ENCODE measurements around the gene KCP. TPM values are rescaled to one million over a fixed set of nuclear protein-coding genes. Genes with fewer than 3 reads are reported as not detected.

KCP gene
- total and polyA plus RNA-seq, 2 experiments from 2014 or later = 0.76 to 1.1 TPM

DNA sequence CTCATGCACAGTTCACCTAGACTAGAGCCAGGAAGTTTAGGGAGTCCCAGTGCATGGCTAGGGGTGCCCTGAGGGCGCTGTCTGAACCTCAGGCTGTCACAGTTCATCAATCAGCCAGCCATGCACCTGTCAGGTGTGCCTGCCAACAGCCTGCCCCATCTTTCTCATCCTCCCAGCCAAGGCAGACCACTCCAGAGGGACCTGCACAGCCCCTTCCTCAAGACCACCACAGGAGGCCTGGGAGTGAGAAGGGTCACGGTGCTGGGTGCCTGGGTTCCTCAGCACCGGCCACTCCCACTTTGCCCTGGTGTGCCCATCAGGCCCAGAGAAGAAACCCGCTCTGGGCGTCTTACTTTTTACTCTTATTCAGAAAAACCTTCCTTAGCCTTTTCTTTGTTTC is 39.5 kb downstream of the KCP start:
- Mint-ChIP-seq H3K27me3 (ENCODE audit: insufficient read depth, low read depth, poor library complexity) (peaks cover 42% of the 10 kb centered on the region), H3K4me3 (no peak overlapping the region; the same call in 2 of the 3 replicates), H3K4me1 (peaks cover 26% of the 10 kb centered on the region), H3K27ac (no peak overlapping the region), H3K36me3 (ENCODE audit: low read depth) (no peaks in the 10 kb centered on the region; the same call in 1 of the 3 replicates), H3K9me3 (no peaks in the 10 kb centered on the region; the same call in 2 of the 3 replicates)
- Histone ChIP-seq H3K27me3 (ENCODE audit: insufficient read depth) (peaks cover 56% of the 10 kb centered on the region), H2AFZ (no peak overlapping the region), H3K36me3 (ENCODE audit: insufficient read depth) (no peaks in the 10 kb centered on the region), H4K20me1 (replicated peaks; ENCODE audit: insufficient read depth) (peaks cover 3% of the 10 kb centered on the region; the same call in 1 of the 2 replicates), H3K27ac (ENCODE audit: low read depth) (no peak overlapping the region), H3F3A (replicated peaks; ENCODE audit: low read depth) (0 out of 2 replicates have a peak, but pooled peaks cover 12% of the 10 kb centered on the region), H3K4me3 (no peak overlapping the region), H3K79me2 (replicated peaks; ENCODE audit: insufficient read depth) (no peaks in the 10 kb centered on the region), H3K9me2 (ENCODE audit: insufficient read depth) (no peaks in the 10 kb centered on the region), H3K4me2 (no peak overlapping the region), H3K4me1 (ENCODE audit: insufficient read depth) (peaks cover 19% of the 10 kb centered on the region)
- TF ChIP-seq EZH2 (IDR thresholded peaks at IDR 0.05; ENCODE audit: low read depth, unreplicated experiment) (no peak), NANOG (IDR thresholded peaks at IDR 0.05; ENCODE audit: borderline replicate concordance) (no peak), ZNF114 (CRISPR knock-in tag; IDR thresholded peaks at IDR 0.05) (no peak), JUNB (IDR thresholded peaks at IDR 0.05; ENCODE audit: unreplicated experiment) (no peak), ZNF331 (CRISPR knock-in tag; IDR thresholded peaks at IDR 0.05; ENCODE audit: low read depth) (no peak), EZH2phosphoT487 (IDR thresholded peaks at IDR 0.05; ENCODE audit: unreplicated experiment) (no peak), CREB1 (CRISPR knock-in tag; IDR thresholded peaks at IDR 0.05; ENCODE audit: low read depth) (no peak)
- TF ChIP-seq, protein P1, sequence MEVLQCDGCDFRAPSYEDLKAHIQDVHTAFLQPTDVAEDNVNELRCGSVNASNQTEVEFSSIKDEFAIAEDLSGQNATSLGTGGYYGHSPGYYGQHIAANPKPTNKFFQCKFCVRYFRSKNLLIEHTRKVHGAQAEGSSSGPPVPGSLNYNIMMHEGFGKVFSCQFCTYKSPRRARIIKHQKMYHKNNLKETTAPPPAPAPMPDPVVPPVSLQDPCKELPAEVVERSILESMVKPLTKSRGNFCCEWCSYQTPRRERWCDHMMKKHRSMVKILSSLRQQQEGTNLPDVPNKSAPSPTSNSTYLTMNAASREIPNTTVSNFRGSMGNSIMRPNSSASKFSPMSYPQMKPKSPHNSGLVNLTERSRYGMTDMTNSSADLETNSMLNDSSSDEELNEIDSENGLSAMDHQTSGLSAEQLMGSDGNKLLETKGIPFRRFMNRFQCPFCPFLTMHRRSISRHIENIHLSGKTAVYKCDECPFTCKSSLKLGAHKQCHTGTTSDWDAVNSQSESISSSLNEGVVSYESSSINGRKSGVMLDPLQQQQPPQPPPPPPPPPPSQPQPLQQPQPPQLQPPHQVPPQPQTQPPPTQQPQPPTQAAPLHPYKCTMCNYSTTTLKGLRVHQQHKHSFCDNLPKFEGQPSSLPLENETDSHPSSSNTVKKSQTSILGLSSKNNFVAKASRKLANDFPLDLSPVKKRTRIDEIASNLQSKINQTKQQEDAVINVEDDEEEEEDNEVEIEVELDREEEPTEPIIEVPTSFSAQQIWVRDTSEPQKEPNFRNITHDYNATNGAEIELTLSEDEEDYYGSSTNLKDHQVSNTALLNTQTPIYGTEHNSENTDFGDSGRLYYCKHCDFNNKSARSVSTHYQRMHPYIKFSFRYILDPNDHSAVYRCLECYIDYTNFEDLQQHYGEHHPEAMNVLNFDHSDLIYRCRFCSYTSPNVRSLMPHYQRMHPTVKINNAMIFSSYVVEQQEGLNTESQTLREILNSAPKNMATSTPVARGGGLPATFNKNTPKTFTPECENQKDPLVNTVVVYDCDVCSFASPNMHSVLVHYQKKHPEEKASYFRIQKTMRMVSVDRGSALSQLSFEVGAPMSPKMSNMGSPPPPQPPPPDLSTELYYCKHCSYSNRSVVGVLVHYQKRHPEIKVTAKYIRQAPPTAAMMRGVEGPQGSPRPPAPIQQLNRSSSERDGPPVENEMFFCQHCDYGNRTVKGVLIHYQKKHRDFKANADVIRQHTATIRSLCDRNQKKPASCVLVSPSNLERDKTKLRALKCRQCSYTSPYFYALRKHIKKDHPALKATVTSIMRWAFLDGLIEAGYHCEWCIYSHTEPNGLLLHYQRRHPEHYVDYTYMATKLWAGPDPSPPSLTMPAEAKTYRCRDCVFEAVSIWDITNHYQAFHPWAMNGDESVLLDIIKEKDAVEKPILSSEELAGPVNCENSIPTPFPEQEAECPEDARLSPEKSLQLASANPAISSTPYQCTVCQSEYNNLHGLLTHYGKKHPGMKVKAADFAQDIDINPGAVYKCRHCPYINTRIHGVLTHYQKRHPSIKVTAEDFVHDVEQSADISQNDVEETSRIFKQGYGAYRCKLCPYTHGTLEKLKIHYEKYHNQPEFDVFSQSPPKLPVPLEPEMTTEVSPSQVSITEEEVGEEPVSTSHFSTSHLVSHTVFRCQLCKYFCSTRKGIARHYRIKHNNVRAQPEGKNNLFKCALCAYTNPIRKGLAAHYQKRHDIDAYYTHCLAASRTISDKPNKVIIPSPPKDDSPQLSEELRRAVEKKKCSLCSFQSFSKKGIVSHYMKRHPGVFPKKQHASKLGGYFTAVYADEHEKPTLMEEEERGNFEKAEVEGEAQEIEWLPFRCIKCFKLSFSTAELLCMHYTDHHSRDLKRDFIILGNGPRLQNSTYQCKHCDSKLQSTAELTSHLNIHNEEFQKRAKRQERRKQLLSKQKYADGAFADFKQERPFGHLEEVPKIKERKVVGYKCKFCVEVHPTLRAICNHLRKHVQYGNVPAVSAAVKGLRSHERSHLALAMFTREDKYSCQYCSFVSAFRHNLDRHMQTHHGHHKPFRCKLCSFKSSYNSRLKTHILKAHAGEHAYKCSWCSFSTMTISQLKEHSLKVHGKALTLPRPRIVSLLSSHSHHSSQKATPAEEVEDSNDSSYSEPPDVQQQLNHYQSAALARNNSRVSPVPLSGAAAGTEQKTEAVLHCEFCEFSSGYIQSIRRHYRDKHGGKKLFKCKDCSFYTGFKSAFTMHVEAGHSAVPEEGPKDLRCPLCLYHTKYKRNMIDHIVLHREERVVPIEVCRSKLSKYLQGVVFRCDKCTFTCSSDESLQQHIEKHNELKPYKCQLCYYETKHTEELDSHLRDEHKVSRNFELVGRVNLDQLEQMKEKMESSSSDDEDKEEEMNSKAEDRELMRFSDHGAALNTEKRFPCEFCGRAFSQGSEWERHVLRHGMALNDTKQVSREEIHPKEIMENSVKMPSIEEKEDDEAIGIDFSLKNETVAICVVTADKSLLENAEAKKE (CRISPR knock-in tag; IDR thresholded peaks at IDR 0.05) = no peak
- TF ChIP-seq, protein P2, sequence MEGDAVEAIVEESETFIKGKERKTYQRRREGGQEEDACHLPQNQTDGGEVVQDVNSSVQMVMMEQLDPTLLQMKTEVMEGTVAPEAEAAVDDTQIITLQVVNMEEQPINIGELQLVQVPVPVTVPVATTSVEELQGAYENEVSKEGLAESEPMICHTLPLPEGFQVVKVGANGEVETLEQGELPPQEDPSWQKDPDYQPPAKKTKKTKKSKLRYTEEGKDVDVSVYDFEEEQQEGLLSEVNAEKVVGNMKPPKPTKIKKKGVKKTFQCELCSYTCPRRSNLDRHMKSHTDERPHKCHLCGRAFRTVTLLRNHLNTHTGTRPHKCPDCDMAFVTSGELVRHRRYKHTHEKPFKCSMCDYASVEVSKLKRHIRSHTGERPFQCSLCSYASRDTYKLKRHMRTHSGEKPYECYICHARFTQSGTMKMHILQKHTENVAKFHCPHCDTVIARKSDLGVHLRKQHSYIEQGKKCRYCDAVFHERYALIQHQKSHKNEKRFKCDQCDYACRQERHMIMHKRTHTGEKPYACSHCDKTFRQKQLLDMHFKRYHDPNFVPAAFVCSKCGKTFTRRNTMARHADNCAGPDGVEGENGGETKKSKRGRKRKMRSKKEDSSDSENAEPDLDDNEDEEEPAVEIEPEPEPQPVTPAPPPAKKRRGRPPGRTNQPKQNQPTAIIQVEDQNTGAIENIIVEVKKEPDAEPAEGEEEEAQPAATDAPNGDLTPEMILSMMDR (conservative IDR thresholded peaks at IDR 0.05; ENCODE audit: low read depth in 2 of 2) = no peak
- TF ChIP-seq, protein P3, sequence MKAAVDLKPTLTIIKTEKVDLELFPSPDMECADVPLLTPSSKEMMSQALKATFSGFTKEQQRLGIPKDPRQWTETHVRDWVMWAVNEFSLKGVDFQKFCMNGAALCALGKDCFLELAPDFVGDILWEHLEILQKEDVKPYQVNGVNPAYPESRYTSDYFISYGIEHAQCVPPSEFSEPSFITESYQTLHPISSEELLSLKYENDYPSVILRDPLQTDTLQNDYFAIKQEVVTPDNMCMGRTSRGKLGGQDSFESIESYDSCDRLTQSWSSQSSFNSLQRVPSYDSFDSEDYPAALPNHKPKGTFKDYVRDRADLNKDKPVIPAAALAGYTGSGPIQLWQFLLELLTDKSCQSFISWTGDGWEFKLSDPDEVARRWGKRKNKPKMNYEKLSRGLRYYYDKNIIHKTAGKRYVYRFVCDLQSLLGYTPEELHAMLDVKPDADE (IDR thresholded peaks at IDR 0.05) = no peak
- DNase-seq (ENCODE audit: low spot score) = no peak
- no peak for ATAC-seq
